T-helper 9 cell (primary cell): ENCODE results near the gene PWP2.
"Not testable (repeated sequence)": the region's sequence is repeated elsewhere in the genome, so short reads cannot be mapped to it uniquely, and the experiment has no call there.

Experiments used
- DNase-seq: peaks from one replicate; pipeline ENCODE4 v3.0.0-alpha.2; 2020

Gene PWP2

GRCh38 chr21:44139787-44140551 is 32.8 kb downstream of the PWP2 start:
- not testable (repeated sequence) for DNase-seq

GRCh38 chr21:44140552-44140932 is 33.3 kb downstream of the PWP2 start:
- not testable (repeated sequence) for DNase-seq

- not testable (repeated sequence) for DNase-seq
These were observed 35.3 kb downstream of the PWP2 start for GRCh38 chr21:44142470-44142869.

GRCh38 chr21:44143380-44143779 is 36.2 kb downstream of the PWP2 start:
- not testable (repeated sequence) for DNase-seq

- not testable (repeated sequence) for DNase-seq
These were observed 36.8 kb downstream of the PWP2 start for GRCh38 chr21:44143996-44144395.

- not testable (repeated sequence) for DNase-seq
These were observed 37.8 kb downstream of the PWP2 start for GRCh38 chr21:44144784-44145602.

- not testable (repeated sequence) for DNase-seq
These were observed 38.4 kb downstream of the PWP2 start for GRCh38 chr21:44145616-44146015.

- not testable (repeated sequence) for DNase-seq
These were observed 39.9 kb downstream of the PWP2 start for GRCh38 chr21:44147108-44147507.

GRCh38 chr21:44150255-44150654 is 43.1 kb downstream of the PWP2 start:
- DNase-seq, result not testable (repeated sequence)

- not testable (repeated sequence) for DNase-seq
These were observed 46.2 kb downstream of the PWP2 start for GRCh38 chr21:44153214-44153888.

- DNase-seq, result not testable (repeated sequence)
These were observed 46.7 kb downstream of the PWP2 start for GRCh38 chr21:44153889-44154228.

GRCh38 chr21:44154816-44155230 is 47.6 kb downstream of the PWP2 start:
- not testable (repeated sequence) for DNase-seq

GRCh38 chr21:44155231-44155993 is 48.2 kb downstream of the PWP2 start:
- not testable (repeated sequence) for DNase-seq

GRCh38 chr21:44155994-44156380 is 48.8 kb downstream of the PWP2 start:
- not testable (repeated sequence) for DNase-seq

GRCh38 chr21:44157439-44158081 is 50.4 kb downstream of the PWP2 start:
- not testable (repeated sequence) for DNase-seq

- DNase-seq, result not testable (repeated sequence)
These were observed 50.9 kb downstream of the PWP2 start for GRCh38 chr21:44158082-44158468.

- DNase-seq, result not testable (repeated sequence)
These were observed 52.4 kb downstream of the PWP2 start for GRCh38 chr21:44159349-44160297.

- not testable (repeated sequence) for DNase-seq
These were observed 53.1 kb downstream of the PWP2 start for GRCh38 chr21:44160298-44160672.

GRCh38 chr21:44160821-44161220 is 53.6 kb downstream of the PWP2 start:
- not testable (repeated sequence) for DNase-seq

- DNase-seq, result not testable (repeated sequence)
These were observed 56.0 kb downstream of the PWP2 start for GRCh38 chr21:44163167-44163653.

GRCh38 chr21:44165933-44166332 is 58.7 kb downstream of the PWP2 start:
- DNase-seq, result not testable (repeated sequence)
